HG02943 (cell line): ENCODE measurements around the gene PDZD4.

ENCODE experiments used
- ATAC-seq: cut with Tn5 transposase; IDR thresholded peaks from one replicate; pipeline ENCODE4 v1.9.1; 2021; ENCODE audit warnings: mild to moderate bottlenecking, low read depth, moderate library complexity; ENCODE audit not compliant: unreplicated experiment

PDZD4 gene

DNA sequence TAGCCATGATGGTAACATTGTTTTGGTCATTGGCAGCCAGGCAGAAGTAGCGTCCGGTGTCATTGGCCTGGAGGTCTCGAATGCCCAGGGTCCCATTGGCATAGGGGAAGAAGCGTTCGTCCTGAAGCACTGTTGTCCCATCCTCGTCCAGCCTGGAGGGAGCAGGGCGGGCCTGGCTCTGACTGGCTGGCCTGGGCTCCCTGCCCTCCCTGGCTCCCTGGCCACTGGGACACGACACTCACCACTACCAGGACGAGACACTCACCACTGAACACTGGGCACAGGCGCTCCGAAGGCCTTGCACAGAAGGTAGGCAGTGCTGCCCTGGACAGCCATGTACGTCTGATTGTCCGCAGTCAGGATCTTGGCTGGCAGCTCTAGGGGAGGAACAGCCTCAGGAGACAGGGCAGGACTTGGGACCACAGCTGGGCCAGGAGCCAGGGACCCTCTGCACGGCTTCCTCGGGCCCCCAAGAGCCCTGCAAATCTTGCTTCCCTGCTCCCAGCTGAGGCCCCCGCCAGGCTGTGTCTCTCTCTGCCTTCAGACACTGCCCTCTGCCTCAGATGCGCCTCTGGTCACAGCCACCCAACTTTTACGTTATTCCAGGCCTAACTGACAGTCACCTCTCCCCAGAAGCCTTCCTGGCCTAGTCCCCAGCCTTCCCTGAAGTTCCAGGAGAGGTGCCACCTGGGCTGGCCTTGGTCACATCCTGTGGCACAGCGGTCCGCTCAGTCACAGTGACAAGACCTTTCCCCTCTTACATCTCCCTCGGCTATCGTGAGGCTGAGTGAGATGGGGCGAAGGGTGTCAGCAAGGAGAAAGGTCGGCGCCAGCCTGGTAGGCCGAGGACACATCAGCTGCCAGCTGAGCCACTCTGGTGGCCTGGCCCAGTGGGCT is 38.5 kb upstream of the PDZD4 start:
- ATAC-seq: no peak

DNA sequence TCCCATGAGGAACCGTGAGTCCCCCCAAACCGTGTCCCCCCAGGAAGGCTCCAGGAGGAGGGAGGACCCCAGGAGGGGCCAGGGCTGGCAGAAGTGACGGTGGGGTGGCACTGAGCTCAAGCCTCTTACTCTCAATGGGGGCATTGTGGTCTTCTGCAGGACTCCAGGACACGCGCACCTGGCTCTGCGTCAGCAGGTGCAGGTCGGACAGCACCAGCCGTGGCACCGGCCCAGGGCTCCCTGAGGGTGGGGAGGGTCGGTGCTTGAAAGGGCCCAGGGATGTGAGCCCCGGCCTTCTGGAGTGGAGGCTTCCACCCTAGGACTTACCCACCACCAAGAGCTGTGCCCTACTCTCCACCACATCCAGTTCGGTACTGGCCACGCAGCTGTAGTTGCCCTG is 37.3 kb upstream of the PDZD4 start:
- ATAC-seq: no peak

DNA sequence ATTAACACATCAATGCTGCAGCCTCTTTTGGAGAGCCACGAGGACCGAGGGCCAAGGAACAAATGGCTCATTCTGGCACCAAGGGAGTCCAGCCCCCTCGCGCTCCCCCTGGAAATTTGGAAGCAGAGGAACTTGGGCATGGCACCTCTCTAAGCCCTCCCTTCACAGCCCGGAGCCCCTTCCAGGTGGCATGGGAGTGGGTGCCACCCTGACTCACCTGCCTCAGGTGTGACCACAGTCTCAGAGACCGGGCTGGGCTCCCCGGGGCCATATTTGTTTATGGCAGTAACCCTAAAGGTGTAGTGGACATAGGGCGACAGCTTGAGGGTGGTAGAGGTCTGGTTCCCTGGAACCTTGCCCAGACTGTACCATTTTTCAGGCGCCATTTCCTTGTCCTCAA is 36.8 kb upstream of the PDZD4 start:
- no peak for ATAC-seq

DNA sequence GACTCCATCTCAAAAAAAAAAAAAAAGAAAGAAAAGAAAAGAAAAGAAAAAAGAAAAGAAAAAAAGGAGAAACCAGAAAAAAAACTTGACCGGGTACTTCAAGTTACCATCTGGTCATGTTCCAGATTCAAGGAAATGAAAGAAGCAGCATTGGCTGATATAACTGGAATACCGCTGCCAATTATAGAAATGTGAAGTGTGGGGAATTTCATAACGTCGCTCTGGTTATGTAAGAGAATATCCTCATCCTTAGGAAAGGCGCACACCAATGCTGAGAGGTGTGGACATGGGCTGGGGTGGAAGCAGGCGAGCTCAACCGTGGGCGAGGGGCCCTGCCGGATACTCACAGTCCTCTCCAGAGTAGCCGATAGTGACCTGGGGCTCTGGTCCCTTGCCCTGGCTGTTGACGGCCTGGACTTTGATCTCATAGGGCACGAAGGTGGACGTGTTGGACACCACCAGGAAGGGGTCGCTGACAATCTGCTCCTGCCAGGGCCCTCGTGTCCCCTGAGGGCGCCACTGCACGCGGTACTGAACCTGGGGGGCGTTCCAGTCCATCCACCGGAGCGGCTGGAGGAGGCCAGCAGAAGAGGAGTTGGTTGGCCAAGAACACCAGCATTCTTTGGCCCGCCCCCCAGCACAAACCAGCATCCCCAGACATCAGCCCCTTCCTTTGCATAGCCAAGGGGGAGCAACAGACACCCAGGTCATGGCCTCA is 36.1 kb upstream of the PDZD4 start:
- ATAC-seq: no peak

DNA sequence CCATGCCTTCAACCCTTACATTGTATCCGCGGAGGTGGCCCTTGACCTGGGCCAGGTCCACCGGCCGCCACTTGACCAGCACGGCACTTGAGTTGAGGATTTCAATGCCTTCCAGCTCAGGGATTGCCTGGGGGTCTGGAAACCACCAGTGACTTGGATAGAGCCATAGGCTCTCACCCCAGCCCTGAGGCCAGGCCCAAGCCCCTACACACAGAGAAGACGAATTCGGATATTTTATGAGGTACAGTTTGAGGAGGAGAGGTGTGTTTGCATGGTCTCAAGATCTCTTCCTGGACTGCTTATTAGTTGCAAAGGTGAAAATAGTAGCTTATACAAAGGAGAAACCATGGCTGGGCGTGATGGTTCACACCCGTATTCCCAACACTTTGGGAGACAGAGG is 35.3 kb upstream of the PDZD4 start:
- ATAC-seq: no peak

DNA sequence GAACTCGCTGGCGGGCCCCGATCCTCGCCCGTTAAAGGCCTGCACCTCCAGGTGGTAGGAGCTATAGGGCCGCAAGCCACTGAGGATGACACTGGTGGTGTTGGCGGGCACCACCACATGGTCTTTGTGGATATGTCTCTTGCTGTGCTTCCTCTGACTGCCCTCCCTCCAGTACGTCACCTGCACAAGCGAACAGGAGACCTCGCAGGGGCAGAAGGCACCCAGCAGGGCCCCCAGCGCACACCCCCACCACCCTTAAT is 34.9 kb upstream of the PDZD4 start:
- ATAC-seq: no peak

DNA sequence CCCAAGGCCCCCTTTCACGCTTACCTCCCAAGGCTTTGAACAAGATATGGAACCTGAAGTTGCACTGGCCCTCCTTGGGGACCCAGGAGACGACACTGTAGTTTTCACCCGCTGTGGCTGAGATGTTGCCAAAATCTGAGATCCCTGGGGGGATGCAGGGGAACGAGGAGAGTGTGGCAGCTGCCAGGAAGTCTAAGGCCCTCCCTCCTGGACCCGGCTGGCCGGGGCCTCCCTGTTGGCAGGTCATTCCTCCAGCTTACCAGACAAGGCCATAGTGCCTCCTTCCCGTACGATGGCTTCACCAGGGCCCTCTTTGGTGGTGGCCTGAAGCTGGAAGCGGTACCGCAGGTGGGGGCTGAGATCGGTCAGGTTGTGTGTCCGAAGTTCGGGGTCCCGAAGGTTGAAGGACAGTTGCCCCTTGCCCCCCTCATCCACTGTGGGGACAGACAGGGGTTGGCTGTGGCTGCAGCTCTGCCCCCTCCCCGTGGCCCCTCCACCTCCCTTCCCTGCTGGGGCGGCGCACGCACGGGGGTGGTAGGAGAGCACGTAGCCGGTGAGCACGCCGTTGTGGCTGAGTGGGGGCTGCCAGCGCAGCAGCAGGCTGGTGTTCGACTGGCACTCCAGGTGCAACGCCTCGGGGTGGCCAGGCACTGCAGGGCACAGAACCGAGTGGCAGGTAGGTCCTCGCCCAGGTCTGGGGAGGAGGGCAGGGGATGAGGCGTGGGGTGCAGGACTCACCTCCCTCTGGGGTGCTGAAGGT is 34.4 kb upstream of the PDZD4 start:
- no peak for ATAC-seq

DNA sequence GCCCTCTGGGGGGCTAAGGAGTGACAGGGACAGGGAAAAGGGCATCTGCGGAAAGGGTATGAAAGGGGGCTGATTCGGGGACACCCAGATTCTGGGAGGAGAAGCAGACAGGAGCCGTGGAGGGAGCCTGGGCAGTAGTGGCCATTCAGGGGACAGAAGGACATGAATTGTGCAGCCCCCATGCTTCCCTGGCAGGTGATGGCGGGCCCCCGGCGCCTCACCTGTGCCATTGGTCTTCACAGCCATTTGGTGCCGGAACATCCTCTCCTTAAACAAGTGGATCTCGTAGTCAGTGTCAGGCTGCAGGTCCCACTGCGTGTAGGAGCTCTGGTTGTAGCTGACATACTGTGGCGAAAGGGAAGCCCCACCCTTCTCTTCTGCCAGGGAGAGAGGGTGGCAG is 33.8 kb upstream of the PDZD4 start:
- ATAC-seq: no peak

DNA sequence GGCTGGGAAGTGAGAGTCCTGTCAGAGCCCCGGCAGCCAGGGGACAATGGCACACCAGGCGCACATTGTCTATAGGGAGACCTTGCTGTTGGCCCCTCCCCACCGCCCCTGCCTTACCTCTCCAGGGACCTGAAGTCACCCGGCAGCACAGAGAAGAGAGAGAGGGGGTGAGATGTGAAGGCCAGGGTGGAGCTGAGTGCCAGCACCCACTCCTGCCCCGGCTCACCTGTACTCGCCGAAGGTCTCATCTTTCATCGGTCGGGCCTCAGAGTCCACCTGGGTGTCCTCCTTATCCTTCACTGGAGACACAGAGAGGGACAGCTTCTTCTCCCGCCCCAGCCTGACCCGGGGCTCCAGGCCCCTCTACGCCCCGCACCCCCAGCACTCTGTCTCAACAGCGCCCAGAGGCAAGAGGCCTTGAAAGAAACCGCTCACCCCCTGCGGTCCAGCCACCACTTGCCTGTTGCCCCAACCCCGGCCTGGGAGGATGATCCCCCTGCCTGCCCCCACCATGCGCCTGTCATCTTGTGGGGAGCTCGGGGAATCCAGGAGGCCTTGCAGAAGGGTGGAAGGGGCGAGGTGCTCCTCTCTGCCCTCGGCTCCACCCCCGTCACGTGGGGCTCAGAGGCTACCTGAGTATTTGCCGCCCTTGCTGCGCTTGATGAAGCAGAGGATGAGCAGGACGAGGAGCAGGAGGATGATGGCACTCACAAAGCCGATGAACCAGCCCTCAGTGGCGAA is 33.1 kb upstream of the PDZD4 start:
- no peak for ATAC-seq

DNA sequence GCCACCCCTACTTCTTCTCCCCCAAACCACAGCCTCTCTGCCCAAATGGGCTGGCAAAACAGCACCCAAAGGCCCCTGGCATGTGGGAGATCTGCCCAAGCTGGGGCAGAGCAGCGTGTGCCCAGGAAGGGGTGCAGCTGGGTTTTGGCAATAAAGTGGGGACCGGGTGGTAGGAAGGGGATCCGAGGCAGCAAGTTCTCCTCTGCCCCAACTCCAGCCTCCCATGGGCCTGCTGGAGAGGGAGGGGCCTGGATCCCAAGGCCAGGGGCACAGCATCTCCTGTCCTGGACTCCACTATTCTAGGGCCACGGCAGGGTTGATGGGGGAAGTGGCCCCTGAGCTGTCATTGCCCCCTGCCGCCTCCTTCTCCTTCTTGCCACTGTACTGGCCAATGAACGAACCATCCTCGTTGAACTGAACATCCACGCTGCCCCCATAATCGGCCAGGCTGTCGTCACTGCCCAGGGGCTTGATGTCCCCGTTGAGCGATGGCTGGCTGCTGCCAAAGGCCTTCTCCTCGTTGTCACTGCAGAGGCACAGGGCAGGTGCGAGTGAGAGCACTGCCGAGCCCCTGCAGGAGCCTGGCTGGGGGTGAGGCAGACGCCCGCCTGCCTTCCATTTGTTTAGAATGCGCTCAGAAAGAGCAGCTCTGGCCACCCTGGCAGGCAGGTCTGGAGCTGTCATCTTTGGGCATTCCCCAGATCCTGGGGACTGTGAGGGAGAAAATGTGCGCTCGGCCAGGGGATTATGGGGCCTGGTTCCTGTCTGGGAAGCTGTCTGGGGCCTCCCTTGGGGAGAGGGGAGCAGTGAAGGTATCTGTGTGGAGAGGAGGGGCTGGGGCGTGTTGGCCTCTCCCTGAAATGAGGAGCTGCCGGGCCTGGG is 32.3 kb upstream of the PDZD4 start:
- no peak for ATAC-seq

DNA sequence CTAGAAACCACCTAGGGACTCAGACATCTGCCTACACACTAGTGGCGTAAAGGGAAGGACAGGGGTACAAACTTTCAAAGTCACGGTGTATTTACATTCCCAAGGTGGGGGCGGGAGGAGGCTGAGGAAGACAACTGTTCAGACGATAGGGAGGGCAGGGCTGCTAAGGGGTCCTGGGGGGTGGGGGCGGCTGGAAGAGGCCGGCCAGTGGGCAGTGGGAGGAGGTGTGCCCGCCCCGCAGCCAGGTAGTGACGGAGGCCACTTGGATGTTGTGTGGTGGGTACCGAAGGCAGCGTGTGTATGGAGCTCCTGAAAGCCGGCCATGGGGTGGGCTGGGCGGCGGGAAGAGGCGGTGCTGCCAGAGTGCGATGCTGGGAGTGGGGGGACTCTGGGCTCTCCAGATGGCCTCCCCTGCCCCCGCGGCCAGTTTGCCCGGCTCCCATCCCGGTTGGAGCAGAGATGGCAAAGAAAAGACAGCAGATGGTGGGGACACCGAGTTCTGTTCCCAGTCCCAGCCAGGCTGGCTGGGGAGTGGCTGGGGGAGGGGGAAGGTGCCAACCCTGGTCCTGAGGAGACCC is 31.5 kb upstream of the PDZD4 start:
- no peak for ATAC-seq

DNA sequence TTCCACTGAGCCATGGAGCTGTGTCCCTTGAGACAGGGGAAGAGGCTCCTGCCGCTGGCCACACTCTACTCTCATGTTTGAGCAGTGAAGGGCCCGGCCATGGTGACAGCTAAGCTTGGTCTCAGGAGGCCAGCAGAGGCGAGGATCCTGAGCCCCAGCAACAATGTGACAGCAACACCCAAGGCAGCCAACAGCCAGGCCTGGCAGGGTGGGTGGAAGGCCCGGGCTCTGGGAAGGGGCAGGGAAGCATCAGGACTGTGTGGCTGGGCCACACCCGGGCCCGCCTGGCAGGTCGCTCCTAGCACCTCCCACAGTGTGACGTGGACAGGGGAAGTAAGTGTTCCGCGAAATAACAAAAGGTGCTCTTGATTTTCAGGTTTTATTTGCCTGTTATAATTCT is 30.8 kb upstream of the PDZD4 start:
- ATAC-seq: no peak

DNA sequence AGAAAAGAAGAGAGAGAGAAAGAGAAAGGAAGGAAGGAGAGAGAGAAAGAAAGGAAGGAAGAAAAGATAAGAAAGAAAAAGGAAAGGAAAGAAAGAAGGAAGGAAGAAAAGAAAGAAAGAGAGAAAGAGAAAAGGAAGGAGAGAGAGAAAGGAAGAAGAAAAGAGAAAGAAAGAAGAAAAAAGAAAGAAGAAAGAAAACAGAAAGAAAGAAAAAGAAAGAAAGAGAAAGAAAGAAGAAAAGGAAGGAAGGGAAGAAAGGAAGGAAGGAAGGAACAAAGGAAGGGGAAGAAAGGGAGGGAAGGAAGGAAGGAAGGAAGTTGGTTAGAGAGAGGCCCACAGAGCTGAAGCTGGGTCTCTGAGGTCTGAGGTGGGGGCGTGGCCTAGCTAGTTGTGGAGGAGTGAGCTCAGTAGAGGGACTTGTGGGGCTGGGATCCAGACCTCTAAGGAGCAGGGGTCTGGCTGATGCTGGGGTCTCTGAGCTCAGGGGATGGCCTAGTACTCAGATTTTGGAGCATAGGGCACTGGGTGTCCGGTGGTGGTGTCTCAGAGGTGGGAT is 27.1 kb upstream of the PDZD4 start:
- ATAC-seq: no peak

DNA sequence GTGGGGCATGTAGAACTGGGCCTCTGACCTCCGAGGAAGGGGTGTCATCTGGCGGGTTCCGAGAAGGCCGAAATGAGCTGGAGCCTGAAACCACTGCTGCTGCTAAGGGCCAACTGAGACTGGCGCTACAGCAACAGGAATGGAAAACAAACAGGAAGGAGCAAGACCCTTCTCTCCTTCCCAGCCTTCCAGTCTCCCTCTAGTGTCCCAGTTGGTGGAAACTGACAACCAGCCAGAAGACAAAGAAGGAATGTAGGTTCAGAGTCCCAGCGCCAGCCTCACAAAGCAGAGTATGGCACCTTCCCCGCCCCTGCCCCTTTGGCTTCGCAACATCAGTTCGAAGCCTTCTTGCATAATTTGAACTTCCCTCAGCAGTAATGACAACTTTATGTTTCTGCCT is 24.4 kb upstream of the PDZD4 start:
- ATAC-seq: no peak

DNA sequence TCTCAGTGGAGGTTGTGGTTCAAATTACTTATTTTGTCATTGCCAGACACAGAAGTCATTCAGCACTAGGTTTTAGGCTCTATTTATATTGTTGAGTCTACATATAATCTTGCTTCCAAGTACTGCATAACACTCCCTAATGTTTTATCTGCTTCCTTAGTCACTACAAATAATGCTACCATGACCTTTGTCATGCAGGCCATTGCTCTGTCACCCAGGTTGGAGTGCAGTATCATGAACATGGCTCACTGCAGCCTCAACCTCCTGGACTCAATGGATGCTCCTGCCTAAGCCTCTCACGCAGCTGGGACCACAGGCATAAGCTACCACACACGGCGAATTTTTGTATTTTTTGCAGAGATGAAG is 23.5 kb upstream of the PDZD4 start:
- no peak for ATAC-seq

DNA sequence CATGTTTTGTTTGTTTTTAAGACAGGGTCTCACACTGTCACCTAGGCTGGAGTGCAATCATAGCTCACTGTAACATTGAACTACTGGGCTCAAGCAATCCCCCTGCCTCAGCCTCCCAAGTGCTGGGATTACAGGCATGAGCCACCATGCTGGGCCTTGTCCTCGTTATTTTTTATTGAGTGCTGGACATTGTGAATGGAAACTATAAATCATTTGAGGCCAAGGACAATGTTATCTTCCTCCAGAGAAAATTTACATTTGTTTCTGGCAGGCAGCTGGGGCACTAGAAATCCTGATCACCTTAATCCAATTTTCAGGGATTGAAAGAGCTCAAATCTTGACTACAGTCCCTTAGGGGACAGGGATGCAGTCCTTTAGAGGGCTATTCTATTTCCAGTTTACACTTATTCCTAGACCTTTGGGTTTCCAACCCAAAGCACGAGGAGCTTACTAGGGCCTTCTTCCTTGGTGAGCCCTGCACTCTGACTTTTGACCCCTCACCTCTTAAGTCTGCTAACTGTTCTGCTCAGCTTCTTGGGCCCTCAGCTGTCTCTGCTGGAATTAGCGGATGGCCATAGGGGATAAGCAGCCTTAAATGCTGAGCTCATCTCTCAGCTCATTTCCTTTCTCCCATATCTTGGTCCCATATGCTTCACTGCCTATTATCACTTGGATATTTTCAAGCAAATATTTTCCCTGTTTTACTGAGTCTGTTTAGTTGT is 23.0 kb upstream of the PDZD4 start:
- no peak for ATAC-seq

DNA sequence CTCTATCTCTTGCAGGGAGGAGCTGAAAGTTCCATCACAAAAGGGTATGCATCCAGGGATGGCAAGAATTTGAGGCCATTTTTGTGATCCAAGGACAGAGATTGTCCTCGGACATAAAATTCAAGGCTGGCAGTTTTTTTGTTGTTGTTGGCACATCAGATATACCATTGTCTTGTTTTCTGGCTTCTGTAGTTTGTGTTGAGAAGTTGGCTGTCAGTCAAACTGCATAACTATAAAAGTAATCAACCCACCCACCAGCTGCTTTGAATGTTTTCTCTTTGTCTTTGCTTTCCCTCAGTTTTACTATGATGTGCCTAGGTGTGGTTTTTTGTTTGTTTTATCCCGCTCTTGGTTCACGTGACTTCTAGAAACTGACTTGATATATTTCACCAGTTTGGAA is 21.6 kb upstream of the PDZD4 start:
- ATAC-seq: no peak

DNA sequence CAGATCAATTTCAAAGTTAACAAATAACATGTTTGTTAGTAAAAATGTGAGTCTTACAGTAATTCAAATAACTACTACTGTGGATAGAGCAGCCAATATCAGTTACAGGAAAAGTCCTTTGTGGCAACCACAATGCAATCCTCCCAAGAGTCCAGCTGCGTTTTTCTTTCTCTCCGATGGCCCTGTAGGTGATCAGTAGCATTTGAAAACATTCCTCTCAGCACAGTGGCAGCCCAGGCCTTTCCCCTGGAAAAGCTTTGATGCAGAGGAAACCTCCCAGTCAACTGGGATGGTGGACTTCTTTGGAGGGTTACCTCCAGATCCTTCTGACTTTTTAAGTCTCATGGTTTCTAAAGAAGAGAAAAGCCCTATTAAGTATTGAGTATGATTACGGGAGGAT is 18.0 kb upstream of the PDZD4 start:
- ATAC-seq: no peak

DNA sequence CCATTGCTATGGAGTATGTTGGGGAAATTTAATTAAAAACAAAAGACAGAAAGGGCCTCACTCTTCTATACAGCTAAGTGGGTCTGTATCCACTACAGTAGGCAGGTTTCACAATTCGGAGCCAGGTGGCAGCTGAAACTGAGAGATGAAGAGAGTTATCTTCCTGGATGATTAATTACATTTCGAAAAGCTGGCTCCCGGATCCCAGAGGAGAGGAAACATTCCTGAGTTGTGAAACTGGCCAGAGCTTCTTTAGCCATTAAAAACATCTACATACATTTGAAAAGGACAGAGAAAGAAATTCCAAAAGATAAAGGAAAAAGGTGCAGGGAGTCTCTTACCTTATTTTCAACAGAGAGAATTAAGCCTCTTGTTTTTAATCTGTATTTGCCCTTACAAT is 15.5 kb upstream of the PDZD4 start:
- ATAC-seq: no peak
